D721Med (cell line): ENCODE data around the gene HECW1.

ENCODE experiments used
- DNase-seq: peaks from one replicate; pipeline ENCODE4 v3.0.0; 2011; ENCODE audit warnings: low spot score; ENCODE audit not compliant: insufficient read length
- FAIRE-seq: peaks from 2 replicates; lab custom pipeline; 2011; peaks lifted over from hg19 to GRCh38; lab: Jason Lieb, UNC
- TF ChIP-seq, protein P1 (sequence below): IDR thresholded peaks from 2 replicates; pipeline ENCODE4 v1.5.1; 2012; ENCODE audit warnings: mild to moderate bottlenecking, control low read depth; ENCODE audit not compliant: insufficient read depth; ENCODE audit errors: missing control alignments

The HECW1 gene

DNA sequence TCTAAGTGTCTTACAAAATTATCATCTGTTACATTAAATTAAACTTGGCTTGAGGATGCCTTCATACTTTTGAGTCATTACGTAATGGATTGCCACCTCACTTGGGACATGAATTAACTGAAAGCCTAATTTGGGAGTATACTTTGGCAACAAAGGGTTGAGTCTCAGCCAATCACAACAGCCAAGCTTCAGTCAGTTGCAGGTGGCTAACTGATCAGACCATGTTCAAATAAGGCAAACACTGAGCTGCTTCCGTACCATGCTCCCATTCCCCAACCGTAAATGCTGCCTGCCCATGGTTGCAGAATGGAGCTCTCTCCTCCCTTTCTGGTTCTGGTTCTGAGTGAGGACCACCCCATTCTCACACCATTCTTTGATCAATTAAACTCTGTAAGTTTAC is 377.6 kb downstream of the HECW1 start:
- FAIRE-seq (no peak), DNase-seq (no peak)
- TF ChIP-seq, protein P1, sequence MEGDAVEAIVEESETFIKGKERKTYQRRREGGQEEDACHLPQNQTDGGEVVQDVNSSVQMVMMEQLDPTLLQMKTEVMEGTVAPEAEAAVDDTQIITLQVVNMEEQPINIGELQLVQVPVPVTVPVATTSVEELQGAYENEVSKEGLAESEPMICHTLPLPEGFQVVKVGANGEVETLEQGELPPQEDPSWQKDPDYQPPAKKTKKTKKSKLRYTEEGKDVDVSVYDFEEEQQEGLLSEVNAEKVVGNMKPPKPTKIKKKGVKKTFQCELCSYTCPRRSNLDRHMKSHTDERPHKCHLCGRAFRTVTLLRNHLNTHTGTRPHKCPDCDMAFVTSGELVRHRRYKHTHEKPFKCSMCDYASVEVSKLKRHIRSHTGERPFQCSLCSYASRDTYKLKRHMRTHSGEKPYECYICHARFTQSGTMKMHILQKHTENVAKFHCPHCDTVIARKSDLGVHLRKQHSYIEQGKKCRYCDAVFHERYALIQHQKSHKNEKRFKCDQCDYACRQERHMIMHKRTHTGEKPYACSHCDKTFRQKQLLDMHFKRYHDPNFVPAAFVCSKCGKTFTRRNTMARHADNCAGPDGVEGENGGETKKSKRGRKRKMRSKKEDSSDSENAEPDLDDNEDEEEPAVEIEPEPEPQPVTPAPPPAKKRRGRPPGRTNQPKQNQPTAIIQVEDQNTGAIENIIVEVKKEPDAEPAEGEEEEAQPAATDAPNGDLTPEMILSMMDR: no peak

DNA sequence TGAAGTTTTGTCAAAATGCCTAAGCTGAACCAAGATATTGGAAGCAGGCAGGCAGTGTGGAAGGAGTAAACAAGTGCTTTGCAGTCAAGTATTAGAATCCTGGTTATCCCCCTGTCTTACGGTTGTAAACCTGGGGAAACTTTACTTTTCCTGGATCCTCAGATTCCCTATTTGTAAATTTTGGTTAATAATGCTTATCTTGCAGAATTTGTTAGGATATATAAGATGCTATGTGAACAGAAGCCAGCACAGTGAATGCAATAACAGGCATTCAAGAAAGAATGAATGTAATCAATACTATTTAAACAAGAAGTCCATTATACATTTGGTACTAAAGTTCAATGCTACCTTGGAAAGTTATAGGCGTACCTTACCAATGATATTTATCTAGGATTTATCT is 378.7 kb downstream of the HECW1 start:
- TF ChIP-seq, protein P1: no peak
- no peak for DNase-seq
- no peak for FAIRE-seq

DNA sequence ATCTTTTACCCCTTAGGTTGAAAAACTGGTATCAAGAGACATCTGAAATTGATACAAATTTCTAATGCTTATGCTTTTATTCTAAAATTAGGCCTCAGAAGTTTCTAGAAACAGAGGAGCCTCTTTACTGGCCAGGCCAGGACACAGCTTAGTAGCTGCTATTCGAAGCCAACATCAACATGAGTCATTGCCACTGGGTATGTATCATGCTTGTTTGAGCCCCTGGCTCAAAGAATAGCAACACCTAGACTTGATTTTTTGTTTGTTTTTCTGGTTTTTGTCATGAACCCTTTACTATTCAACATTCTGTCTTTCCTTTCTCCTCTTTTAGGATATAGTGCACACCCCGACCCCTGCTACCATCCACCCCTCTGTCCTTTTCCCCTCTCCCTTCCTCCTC is 379.5 kb downstream of the HECW1 start:
- no peak for DNase-seq

DNA sequence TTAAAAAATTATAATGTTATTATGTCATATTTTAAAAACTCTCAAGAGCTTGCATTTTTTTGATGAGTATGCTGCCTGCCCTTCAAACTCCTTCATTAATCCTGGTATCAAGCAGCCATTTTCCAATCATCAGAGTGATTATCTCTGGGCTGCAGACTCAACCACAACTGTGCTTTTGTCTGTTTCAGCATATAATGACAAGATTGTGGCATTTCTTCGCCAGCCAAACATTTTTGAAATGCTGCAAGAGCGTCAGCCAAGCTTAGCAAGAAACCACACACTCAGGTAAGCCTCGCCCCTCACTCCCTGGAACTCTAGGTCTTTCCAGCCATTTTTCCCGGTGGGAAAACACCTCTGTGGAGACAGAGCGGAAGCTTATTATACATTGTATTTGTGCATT is 380.4 kb downstream of the HECW1 start:
- TF ChIP-seq, protein P1: no peak
- DNase-seq: no peak
- FAIRE-seq: no peak

More for the DNA sequence above, 379.5 kb downstream of the HECW1 start:
- TF ChIP-seq, protein P1: no peak
- FAIRE-seq: no peak

DNA sequence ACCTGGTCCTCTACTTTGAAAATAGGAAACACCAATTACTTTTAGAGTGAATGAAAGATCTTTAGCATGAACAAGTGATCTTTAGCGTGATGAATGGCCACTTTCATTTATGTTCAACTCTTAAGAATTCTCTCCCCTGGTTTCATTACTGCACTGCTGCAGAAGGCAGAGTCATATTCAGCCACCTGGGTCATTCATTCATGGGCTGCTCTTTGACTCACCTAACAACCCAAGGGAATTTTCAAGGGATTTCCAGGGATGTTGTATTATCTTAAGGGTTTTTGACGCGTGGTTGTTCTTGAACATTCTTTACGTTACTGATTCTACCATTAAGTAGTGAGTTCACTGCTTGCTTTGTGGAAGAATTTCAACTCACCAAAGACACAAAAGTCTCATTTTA is 383.1 kb downstream of the HECW1 start:
- DNase-seq (no peak), FAIRE-seq (no peak)
- TF ChIP-seq, protein P1: no peak

DNA sequence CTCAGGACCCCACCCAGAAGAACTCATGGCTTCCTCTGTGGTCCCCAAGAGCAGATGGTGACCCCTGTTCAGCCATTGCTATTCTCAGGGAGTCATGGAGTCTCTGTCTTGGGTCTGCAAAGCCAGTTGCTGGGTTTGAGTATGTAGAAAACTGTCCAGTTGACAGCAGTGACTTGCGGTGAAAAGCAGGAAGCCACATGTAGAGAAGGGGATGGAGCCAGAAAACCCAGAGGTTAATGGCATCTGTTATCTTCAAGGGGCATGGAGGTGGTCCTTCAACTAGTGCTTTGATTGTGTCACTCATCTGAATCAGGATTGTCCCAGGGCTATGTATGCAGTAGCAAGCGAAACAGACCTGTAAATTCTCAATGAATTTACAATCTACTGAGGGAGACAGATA is 384.1 kb downstream of the HECW1 start:
- TF ChIP-seq, protein P1: no peak
- FAIRE-seq (no peak), DNase-seq (no peak)

DNA sequence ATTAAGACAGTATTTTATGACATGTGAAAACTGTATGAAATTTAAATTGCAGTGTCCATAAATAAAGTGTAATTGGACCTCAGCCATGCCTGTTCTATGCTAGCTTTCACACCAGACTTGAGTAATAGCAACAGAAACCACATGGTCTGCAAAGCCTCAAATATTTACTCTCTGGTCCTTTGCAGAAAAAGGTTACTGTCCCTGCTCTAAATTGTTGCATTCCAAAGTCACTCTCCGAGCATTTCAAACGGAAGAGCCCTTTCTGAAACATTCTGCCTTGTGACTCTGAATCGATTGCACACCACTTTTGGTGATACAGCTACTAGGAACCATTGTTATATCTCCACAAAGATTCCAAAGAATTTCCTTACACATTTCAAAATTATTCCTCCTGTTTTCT is 389.4 kb downstream of the HECW1 start:
- TF ChIP-seq, protein P1: no peak
- FAIRE-seq (no peak), DNase-seq (no peak)
